GM21515 (cell line): ENCODE measurements around the gene FILIP1L.

Experiments
- ATAC-seq: cut with Tn5 transposase; IDR thresholded peaks from one replicate; pipeline ENCODE4 v1.9.1; 2021; ENCODE audit not compliant: unreplicated experiment

FILIP1L gene

DNA sequence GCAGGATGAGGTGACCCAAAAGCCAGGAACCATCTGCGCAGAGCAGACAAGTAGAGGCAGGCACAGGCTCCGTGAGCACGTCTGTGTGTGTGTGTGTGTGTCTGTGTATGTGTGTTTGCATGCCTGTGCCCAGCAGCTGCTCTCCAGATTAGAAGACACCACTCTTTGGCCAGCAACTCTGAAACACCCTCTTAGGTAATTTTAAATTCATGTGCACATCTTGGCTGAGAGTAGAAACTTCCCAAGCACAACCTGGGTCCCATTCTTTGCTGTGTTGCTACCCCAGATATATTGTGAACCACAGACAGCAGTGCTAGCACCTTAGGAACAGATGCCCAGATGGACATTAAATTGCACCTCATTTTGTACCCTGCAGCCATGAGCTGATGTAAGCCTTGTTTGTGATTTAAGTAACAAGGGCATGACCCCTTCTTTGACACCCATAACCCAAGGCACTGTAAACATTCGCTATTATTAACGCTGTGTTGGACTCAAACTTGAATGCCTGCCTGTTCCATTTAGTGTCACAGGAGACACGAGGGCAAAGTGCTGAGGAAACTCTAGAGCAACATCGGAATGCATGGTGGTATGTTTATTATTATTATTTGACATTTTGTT is at the start of gene FILIP1L:
Gene FILIP1L, minus strand, starts transcription at position 89 of the 618 bp plus-strand sequence.
- ATAC-seq = no peak

DNA sequence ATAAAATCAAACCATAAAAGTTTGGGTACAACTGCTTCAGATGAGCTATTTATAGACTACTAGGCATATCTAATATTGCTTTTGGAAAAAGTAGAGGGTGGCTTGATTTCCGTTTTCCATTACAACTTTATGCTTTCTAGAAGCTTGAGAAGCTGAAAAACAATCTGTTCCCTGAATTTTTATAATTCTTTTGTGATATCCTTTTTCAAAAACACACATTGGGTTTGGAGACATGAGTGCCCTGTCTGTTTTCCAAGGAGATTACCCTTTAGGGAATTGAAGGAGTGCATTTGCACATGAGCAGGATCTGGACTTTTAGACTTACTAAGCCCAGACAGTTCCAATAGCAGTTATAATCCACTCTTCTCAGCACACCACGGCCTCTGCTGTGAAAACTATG is 49.5 kb upstream of the FILIP1L start:
- no peak for ATAC-seq

DNA sequence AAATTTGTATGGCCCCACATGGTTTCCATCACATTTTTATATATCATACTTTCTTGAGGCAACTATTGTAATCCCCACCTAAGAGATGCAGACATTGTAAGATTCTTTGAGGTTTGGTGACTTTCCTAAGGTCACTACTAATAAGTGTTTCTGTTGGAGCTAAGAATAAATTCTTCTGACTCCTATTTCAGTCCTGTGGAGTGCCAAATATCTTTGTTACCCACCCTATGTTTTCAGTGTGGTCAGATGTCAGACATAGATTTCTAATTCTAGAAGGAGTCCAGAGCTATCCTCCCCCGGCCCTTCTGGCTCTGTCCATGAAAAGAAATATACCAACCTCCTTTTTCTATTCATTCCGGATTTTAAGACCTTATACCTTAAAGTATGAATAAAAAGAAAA is 46.2 kb upstream of the FILIP1L start:
- no peak for ATAC-seq

DNA sequence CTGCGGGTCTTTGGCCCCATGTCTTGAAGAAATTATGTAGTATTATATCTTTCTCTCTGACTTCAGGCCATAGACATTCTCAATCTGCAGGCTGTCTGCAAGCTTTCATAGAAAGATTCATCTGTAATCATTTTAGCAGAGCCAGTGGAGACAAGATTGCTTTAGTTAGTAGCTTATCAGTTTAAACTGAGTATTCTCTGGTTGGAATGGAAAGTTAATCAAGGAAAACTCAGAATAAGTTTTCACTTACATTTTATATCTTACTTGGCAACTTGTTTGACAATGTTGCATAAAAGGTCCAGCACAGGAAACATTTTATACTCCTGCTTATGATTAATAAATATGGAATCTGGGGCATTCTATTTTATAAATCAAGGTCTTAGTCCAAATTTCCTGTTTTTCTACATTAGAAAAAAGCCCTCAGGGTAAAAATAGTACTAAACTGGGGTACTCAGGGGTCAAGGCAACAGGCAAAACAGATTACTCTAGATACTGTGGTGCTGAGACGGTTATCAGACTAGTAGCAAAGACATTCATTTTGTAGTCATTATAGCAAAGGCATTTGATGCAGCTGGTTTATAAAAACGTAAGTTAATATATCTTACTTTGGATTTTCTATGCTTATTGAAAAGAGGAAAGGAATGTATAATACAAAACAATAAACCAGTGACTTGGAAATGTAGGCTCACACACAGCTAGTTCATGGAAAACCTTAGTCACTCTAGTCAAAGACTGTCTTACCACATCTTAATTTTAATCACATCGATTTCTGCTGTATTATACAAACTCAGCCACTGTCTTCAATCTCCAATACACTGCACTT is 45.2 kb upstream of the FILIP1L start:
- ATAC-seq = no peak

DNA sequence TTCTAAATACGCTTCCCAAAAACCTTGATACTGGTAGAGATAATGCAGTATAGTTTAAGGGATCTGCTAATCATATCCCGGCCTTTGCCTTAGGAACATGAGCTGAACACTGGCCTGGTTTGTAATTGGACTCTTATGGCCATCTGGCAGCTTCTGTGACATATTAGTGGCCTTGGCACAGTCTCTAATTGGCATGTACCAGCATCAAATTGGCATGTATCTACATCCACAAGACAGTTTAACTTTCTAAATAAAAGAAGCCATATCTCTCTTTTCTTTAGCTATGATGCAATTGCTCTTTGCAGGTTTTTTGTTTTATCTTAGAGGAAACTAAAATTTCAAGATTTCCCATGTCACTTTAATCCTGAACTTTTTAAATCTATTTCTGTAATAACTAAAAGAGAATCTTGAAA is 44.6 kb upstream of the FILIP1L start:
- ATAC-seq = no peak

DNA sequence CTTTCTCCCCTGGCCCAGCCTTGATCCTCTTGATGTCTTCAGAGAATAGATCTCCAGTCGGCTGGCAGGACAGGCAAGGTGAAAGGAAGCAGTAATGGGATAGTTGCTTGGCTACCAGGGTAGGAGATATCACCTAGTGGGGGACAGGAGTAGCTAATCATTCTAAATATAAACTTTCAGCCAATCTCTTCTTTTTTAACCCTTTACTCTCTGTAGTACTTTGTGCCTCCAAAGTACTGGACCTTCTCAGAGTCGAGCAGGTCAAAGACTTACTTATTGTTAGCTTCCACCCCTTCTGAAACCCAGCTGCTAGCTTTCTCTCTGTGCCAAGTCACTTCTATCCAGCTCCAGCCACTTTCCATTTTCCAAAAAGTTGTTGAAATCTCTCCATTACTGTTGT is 43.4 kb upstream of the FILIP1L start:
- no peak for ATAC-seq

DNA sequence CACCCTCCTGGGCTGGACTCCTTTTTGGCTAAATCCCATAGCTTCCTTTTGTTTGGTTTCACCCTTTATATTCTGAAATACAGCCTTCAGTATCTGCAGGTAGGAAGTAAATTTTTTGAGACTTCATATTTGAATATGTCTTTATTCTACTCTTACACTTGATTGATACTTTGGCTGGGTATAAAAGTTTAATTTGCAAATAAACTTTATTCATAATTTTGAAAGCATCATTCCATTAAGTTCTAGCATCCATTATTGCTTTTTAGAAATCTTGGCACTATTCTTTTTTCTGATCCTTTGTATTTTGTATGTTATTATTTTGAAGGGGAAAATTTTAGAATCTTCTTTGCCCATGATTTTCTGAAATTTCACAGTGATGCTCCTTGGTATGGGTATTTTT is 41.3 kb upstream of the FILIP1L start:
- no peak for ATAC-seq

DNA sequence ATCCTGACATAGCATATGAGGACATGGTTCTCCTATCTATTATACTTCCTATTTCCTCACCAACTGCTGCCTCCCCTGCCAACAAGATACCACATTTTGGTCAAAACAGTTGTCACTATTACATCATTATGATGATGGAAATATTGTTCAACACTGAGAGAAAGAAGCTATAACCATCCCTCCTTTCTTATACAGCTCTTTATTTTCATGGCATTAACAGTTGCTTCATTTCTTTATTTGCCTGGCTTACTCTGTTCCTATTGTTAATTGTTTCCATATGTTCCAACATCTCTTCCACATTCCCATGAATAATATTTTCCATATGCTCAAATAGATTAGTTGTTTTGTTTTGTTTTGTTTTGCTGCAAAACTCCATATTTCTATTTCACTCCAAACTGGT is 40.8 kb upstream of the FILIP1L start:
- ATAC-seq = no peak

DNA sequence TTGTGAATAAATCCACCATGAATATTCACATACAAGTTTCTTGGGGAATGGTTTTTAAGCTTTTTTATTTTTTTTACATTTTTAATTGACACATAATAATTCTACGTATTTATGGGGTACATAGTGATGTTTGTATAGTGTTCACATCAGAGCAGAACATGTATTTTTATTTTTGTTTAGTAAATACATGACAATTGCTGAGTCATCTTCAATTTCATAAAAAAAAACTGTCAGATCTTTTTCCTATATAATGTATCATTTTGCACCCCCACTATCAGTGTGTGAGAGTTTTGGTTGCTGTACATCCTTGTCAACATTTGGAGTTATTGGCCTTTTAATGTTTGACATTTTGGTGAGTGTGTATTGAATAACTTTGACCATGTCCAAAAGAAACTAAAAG is 39.9 kb upstream of the FILIP1L start:
- no peak for ATAC-seq

DNA sequence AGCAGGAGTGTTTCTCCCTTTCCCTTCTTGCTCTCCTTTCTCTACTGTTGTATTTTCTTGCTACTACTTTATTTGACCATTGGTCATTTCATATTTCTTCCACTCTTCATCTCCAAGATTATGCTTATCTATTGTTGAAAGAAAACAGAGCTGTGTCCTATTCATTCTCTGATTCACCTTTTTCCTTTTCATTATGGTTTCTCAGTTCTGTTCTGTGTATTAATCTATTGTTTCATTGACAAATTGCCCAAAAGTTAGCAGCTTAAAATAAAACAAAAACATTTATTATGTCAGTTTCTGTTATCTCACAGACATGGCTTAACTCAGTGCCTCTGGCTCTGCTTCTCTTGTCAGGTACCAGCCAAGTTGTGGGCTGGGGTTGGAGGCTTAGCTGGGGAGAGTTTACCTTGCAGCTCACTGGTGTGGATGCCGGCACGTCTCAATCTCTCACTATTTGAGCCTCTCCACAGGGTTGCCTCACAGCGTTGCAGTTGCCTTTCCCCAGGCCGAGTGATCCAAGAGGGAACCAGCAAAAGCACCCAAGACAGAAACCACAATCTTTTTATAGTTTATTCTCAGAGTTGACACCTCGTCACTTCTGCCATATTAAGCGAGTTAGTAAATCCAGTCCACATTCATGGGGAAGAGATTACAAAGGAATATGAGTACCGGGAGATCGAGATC is 36.9 kb upstream of the FILIP1L start:
- no peak for ATAC-seq

DNA sequence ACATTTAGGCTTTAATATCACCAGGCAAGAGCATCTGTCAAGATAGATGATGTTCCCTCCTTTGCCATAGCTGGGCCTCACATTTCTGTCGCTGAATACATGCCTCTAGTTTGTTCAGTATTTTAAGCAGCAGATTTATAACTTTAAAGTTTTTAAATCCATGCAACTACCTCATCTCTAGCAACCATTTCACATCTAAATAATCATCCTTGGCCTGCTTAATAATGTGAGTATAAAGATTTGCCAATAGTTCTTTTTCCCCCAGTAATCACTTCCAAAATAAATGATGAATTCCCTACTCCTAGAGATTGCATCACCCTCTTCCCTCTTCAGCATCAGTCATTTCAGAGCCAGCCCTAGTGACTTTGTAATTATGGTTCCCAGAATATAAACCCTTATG is 36.2 kb upstream of the FILIP1L start:
- no peak for ATAC-seq

DNA sequence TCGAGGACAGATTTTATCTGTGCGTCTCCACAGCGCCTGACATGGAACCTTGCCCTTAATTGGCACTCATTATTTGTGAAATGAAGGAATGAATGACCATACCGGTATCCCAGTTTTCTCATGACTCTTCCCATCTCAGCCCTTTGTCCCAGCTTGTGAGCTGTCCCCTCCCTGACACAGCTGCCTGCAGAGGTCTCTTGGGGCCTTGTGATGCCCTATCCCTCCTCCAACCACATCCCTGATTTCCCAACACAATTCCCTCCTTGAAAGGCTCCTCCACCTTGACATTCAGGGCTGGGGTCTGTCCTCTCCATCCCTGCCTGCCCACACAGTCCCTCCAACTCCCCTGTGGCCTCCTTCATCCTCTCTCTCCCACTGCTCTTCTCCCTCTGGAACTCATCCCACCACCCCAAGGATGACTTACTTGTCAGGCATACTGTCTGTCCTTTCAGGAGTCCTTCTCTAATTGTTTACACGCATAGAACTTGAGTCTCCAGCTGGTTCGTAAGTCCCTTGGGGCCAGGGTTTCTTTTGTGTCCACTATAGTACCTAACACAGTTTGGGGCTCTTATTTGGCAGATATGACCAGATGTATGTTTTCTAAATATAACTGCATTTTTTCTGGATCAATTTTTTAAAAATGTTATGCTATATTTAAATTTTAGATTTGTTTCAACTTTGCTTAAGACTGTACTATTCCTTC is 35.6 kb upstream of the FILIP1L start:
- no peak for ATAC-seq

DNA sequence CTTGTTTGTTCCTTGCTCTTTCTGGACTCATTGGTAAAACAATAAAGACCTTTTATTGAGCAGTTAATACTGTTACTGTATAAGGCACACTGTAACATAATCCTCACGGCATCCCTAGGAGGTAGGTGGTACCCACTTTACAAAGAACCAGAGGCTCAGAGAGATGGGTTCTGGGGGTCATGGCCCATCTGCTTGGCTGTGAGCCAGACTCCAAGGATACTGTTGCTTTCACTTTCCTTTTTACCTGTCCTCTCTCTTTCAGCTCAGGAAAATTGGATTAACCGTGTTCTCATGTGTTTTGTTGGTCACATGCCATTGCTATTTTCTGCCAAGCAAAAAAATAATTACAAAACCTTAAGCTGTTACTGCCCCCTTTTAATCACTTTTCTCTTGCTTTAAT is 34.8 kb upstream of the FILIP1L start:
- ATAC-seq = no peak

DNA sequence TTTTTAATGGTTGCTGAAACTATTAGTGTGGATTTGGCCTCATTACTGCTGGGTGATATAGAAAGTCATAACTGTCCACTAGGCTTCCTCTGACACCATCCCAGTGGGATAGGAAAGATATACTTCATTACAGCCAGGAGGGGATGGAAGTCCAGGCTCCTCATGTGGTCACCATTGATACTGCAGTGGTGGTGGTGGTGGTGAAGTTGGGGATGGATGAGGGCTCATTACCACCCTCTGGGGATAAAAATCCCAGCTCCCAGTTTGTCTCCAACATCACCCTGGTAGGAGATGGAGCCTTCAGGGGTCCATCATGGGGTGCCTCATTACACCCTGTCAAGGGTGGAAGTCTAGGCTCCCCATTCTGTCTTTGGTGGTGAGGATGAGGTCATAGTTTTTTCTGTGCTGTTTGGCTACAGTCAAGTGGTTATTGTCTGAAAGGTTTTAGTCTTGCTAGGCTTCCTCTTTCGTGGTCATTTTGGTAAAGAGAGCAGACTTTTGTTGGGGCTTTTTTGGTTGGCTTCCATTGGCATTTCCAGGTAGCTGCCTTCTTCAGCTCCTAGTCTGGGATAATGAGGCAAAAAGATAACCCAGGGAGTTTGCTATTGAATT is 30.1 kb upstream of the FILIP1L start:
- no peak for ATAC-seq

DNA sequence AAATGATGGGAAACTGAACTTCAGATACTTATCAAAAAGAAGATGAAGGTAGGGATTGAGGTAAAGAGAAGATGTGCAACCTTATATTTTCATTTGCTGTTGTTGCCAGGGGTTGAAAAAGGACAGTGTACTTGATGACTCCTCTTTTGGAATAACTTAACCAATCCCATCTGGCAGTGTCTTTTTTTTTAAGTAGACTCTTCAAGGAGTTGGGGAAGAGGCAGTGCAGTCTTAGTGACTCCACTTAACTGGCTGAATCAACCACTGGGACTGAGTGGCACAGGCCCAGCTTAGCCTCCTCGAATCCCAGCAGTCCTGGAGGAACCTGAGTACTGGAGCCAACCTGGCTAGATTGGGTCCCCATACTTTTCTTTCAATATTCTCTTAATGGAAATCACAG is 27.3 kb upstream of the FILIP1L start:
- ATAC-seq = no peak

DNA sequence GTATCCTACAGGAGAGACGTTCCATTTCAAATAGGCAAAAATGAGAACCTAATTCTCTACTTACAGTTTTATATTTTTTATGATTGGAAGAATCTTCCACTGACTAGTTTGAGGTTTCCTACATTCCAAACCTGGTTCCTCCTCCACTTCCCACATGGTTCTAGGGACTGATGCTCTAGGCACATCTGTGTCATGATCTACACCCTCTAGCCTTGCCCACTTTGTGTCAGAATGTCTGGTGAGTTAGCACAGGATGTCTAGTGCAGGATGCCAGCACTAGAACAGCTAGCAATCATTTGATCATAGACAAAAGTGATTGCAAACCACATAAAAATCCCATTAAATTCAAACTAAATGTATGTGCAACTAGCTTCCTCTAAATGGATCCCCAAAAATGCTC is 26.7 kb upstream of the FILIP1L start:
- ATAC-seq = no peak

DNA sequence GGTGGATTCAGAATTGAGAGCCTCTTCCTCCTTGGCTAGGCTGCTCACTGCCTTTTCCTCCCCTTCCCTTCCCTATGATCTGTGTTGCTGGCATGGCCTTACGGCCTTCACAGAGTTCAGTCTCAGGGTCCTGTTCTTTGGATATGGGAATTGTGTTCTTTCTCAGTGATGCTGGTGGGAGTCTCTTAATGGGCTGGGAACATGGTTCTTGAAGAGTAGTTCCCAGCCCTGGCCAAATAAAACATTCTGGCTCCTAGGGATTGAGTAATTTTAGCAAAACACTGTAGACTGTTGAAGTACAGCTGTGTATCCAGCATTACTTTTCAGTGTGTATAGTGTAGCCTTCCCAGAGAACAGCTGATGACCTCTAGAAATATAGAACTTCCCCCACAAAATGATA is 22.6 kb upstream of the FILIP1L start:
- ATAC-seq = no peak

DNA sequence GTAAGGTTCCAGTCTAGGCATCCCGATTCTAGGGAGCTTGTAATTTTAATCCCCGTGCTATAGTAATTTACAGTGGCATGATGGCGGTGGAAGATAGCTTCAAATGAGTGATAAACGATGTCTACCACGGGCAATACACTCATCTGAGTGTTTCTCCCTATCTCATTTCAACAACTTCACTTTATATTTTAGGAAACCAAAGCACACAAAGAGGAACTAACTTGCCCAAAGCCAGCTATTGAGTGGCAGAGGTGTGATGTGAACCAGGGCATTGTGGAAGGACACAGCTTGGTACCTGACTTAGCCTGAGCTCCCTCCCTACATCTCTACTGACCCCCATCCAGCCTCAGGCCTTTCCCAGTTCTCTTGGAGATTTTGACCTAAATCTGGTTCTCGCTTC is 16.9 kb upstream of the FILIP1L start:
- no peak for ATAC-seq

DNA sequence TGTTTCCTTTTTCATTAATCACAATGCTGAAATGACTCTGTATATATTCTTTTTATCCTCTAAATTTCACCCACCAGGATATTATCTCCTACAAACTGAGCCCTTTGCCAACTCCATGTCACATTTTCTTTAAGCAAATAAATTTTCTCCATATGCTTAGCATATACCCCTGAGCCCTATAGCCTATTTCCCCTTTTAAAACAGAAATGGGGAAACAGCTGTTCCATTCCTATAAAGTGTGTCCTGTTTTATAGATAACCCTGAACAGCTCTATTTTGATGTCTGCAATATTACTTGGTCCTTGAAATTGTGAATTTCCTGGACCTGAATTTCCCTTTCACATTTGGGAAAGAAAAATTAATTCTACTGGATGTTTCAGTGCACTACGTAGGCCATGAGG is 15.6 kb upstream of the FILIP1L start:
- no peak for ATAC-seq

DNA sequence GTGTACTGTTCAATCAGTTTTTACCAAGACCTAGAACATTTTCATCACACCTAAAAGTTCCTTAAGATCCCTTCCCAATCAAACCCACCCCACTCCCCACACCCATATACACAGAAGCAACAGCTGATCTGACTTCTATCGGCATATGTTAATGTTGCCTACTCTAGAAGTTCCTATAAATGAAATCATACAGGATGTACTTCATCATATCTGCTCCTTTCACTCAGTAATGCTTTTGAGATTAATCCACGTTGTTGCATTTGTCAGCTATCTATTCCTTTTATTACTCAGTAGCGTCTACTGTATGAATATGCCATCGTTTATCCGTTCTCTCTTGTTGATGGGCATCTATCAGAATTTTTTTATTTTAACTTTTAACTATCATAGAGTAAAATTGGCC is 14.3 kb upstream of the FILIP1L start:
- no peak for ATAC-seq

DNA sequence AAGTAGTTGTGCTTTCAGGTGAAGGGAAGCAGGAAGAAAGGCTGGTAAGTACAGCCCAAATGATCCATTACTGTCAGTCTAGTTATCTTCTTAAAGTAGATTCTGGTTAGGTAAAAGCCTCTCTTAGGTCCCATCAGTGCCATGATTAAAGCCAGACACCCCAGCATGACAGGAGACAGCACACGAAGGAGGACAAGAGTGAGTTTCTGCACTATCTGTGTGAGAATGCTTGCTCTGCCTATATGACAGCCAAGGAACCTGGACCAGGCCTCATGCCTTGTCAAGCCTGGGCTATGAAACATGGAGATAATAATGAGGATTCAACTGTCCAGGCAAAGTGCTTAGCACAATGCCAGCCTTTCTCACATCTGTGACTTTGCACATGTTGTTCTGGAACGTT is 13.5 kb upstream of the FILIP1L start:
- ATAC-seq = no peak
